Stimulated activated CD8-positive, alpha-beta memory T cell treated with anti-CD3 and anti-CD28 coated beads, Interleukin-2, amount 100 ng/mL, for 1 hour (primary cell): ENCODE data around the gene ANKRD30BL.
"Not testable (repeated sequence)": the region's sequence is repeated elsewhere in the genome, so short reads cannot be mapped to it uniquely, and the experiment has no call there.

Source experiments
- DNase-seq, 2 donors: peaks; one replicate each; pipeline ENCODE4 v3.0.0-alpha.2; 2020; ENCODE audit warnings: low read depth in 2 of 2

The ANKRD30BL gene

GRCh38 chr2:132161161-132162124 lies at the start of gene ANKRD30BL:
ANKRD30BL (minus strand) TSS chr2:132161952; CDS start chr2:132161705, 247 bp downstream.
- DNase-seq, result not testable (repeated sequence)

GRCh38 chr2:132202866-132203265 lies 41.1 kb upstream of the ANKRD30BL start:
- not testable (repeated sequence) for DNase-seq

- not testable (repeated sequence) for DNase-seq
Measured at GRCh38 chr2:132192854-132193253, 31.1 kb upstream of the ANKRD30BL start.

- not testable (repeated sequence) for DNase-seq
Measured at GRCh38 chr2:132167100-132167499, 5.3 kb upstream of the ANKRD30BL start.

GRCh38 chr2:132162125-132162660 lies 441 bp upstream of the ANKRD30BL start:
- not testable (repeated sequence) for DNase-seq

- DNase-seq, result not testable (repeated sequence)
Measured at GRCh38 chr2:132146774-132147173, 15.0 kb downstream of the ANKRD30BL start.
